Measurements from ENCODE around the gene HLCS. TPM values are rescaled to one million over a fixed set of nuclear protein-coding genes. Genes with fewer than 3 reads are reported as not detected.

Gene HLCS
- total and polyA plus RNA-seq, 4 donors: 12.5 to 28.8 (median 15.7) TPM

DNA sequence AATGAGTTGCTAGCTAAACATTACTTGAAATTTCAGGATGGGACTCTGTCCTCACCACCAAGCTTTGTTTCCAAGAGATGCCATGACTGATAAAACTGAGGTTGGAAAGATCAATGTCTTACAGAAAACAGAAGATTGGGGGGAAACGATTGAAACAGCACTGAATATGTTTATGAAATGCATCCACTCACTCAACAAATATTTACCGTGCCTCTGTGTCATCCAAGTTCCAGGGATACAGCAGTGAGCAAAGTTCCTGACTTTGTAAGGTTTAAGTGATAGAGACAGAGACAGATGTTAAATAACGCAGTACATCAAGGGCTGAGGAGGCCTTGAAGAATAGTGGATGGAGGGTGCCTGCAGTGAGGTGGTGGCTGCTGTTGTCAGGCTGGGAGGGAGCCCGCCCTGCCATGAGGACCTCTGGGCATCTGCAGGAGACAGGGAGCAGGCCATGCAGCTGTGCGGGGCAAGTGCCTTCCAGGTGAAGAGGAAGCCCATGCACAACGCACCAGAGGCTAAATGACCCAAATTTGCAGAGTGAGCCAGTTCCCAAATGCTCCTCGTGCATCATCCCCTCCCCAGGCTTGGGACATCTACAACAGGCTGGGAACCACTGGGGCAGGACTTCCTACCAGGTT, 108.0 kb downstream of the HLCS start:
- no peak for DNase-seq (ENCODE audit: low read depth in 4 of 6, low spot score in 6 of 6)
- H3K9me3 ChIP-seq (ENCODE audit: control insufficient read depth, insufficient read depth, low read length): no peaks in the 10 kb centered on the region
- peaks cover 2% of the 10 kb centered on the region for H3K36me3 ChIP-seq (ENCODE audit: control insufficient read depth, insufficient read depth, low read length)
- H3K4me1 ChIP-seq (ENCODE audit: control insufficient read depth, insufficient read depth, low read length): no peaks in the 10 kb centered on the region
- 87% methylated on average over 5 of the region's 7 CpGs for WGBS (ENCODE audit: insufficient coverage)
- H3K4me3 ChIP-seq (ENCODE audit: low read depth, low read length): no peak overlapping the region
- H3K27me3 ChIP-seq (ENCODE audit: control insufficient read depth, insufficient read depth, low read length): no peaks in the 10 kb centered on the region
- H3K27ac ChIP-seq (ENCODE audit: low read depth, low read length): no peak overlapping the region

DNA sequence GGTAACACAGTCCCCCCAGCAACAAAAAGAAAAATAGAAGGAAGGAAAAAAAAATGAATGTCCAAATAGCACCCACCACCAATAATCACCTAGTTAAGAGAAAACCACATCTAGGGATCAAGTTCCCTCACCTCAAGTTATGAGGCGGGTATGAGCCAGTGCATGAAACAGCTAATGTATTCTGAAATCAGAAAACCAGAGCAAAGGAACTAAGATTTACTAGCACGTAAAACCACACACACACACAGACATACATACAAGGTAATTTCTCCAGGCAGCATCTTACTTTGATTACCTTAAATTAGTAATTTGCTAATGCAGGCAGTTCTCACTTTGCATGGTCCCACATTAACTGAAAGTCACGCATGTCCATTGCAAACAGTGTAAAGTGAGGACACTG, 109.8 kb downstream of the HLCS start:
- Histone ChIP-seq H3K4me1 (ENCODE audit: control insufficient read depth, insufficient read depth, low read length) (peaks cover 6% of the 10 kb centered on the region), H3K27ac (ENCODE audit: low read depth, low read length) (no peak overlapping the region), H3K27me3 (ENCODE audit: control insufficient read depth, insufficient read depth, low read length) (no peaks in the 10 kb centered on the region), H3K36me3 (ENCODE audit: control insufficient read depth, insufficient read depth, low read length) (peaks cover 2% of the 10 kb centered on the region), H3K9me3 (ENCODE audit: control insufficient read depth, insufficient read depth, low read length) (no peaks in the 10 kb centered on the region), H3K4me3 (ENCODE audit: low read depth, low read length) (no peak overlapping the region)
- no CpG with 5 or more reads among the region's 3 CpGs for WGBS (ENCODE audit: insufficient coverage)
- DNase-seq (ENCODE audit: low read depth in 4 of 6, low spot score in 6 of 6): no peak

DNA sequence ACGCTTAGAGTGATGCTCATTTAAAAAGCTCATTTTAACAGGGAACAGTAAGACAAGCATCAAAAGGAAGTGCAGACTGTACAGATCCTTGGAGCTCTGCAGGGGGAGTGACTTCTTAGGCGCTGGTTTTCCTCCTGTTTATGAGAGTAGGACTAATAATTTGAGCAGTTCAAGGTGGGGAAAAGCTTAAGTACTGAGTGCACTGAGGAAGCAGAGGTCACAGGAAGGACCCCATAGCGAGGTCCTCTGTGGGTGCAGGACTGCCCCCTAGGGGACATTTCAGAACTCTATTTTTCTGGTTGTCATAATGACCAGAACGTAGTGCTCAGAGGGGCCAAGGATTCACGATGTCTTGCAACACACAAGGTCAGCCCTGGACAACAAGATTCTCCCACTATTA, 112.1 kb downstream of the HLCS start:
- WGBS (ENCODE audit: insufficient coverage): 41% methylated on average over 5 of the region's 5 CpGs
- peaks cover 14% of the 10 kb centered on the region for H3K4me1 ChIP-seq (ENCODE audit: control insufficient read depth, insufficient read depth, low read length)
- H3K27me3 ChIP-seq (ENCODE audit: control insufficient read depth, insufficient read depth, low read length): no peaks in the 10 kb centered on the region
- H3K27ac ChIP-seq (ENCODE audit: low read depth, low read length): no peak overlapping the region
- H3K4me3 ChIP-seq (ENCODE audit: low read depth, low read length): no peak overlapping the region
- peaks cover 2% of the 10 kb centered on the region for H3K36me3 ChIP-seq (ENCODE audit: control insufficient read depth, insufficient read depth, low read length)
- peak in 1 of 6 donors; percentile 49 for DNase-seq (ENCODE audit: low read depth in 4 of 6, low spot score in 6 of 6)
- no peaks in the 10 kb centered on the region for H3K9me3 ChIP-seq (ENCODE audit: control insufficient read depth, insufficient read depth, low read length)

DNA sequence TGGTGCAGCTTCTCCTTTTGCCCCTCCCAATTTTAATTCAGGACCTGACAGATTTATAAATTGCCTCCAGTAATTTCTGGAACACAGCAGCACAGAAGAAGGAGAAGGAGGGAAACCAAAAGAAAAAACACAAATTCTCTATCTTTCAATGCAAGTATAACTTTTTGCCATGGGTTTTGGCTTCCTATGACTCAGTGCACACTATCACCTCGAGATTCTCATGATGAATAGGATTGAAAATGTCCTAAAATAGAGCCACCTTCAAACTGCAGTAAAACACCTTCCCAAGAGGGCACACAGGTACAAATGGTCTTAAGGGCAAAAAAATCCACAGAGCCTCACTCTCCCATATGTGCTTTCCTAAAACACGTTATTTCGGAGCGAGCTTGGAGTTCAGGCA, 113.6 kb downstream of the HLCS start:
- H3K4me3 ChIP-seq (ENCODE audit: low read depth, low read length): no peak overlapping the region
- H3K9me3 ChIP-seq (ENCODE audit: control insufficient read depth, insufficient read depth, low read length): no peaks in the 10 kb centered on the region
- peaks cover 17% of the 10 kb centered on the region for H3K4me1 ChIP-seq (ENCODE audit: control insufficient read depth, insufficient read depth, low read length)
- H3K27me3 ChIP-seq (ENCODE audit: control insufficient read depth, insufficient read depth, low read length): no peaks in the 10 kb centered on the region
- WGBS (ENCODE audit: insufficient coverage): no CpG with 5 or more reads among the region's 4 CpGs
- no peak overlapping the region for H3K27ac ChIP-seq (ENCODE audit: low read depth, low read length)
- DNase-seq (ENCODE audit: low read depth in 4 of 6, low spot score in 6 of 6): no peak
- H3K36me3 ChIP-seq (ENCODE audit: control insufficient read depth, insufficient read depth, low read length): no peaks in the 10 kb centered on the region

DNA sequence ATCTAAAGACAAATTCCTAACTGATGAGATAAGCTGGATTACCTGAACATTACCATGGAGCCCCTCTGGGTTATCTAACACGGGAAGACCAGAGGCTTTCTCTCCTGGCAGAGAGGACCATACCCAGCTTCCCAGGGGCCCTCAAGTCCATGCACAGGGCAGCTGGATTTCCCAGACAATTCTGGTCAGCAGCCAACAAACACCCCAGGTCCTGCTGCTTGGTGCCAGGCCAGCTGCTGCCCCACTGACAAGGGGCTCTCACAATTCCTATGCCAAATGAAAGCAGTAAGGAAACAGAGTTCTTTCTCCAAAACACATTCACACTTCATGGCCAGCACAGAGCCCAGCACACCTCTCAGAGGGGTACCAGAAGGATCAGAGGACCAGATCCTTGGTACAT, 114.2 kb downstream of the HLCS start:
- WGBS (ENCODE audit: insufficient coverage): 18% methylated on average over 1 of the region's 1 CpG
- H3K27ac ChIP-seq (ENCODE audit: low read depth, low read length): no peak overlapping the region
- no peaks in the 10 kb centered on the region for H3K36me3 ChIP-seq (ENCODE audit: control insufficient read depth, insufficient read depth, low read length)
- H3K9me3 ChIP-seq (ENCODE audit: control insufficient read depth, insufficient read depth, low read length): no peaks in the 10 kb centered on the region
- no peaks in the 10 kb centered on the region for H3K27me3 ChIP-seq (ENCODE audit: control insufficient read depth, insufficient read depth, low read length)
- DNase-seq (ENCODE audit: low read depth in 4 of 6, low spot score in 6 of 6): peak in 1 of 6 donors; percentile 40
- peaks cover 17% of the 10 kb centered on the region for H3K4me1 ChIP-seq (ENCODE audit: control insufficient read depth, insufficient read depth, low read length)
- H3K4me3 ChIP-seq (ENCODE audit: low read depth, low read length): no peak overlapping the region

DNA sequence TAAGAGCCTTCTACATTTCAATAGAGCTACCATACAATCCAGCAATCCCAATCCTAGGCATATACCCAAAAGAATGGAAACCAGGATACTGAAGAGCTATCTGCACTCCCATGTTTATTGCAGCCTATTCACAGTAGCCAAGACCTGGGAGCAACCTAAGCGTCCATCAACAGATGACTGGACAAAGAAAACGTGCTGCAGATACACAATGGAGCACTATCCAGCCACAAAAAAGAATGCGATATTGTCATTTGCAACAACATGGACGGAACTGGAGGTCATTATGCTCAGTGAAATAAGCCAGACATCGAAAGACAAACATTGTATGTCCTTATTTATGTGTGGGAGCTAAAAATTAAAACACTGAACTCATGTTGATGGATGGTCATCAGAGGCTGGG, 115.3 kb downstream of the HLCS start:
- Histone ChIP-seq H3K27me3 (ENCODE audit: control insufficient read depth, insufficient read depth, low read length) (no peaks in the 10 kb centered on the region), H3K36me3 (ENCODE audit: control insufficient read depth, insufficient read depth, low read length) (no peaks in the 10 kb centered on the region), H3K4me1 (ENCODE audit: control insufficient read depth, insufficient read depth, low read length) (peaks cover 17% of the 10 kb centered on the region), H3K27ac (ENCODE audit: low read depth, low read length) (no peak overlapping the region), H3K4me3 (ENCODE audit: low read depth, low read length) (no peak overlapping the region), H3K9me3 (ENCODE audit: control insufficient read depth, insufficient read depth, low read length) (no peaks in the 10 kb centered on the region)
- no peak for DNase-seq (ENCODE audit: low read depth in 4 of 6, low spot score in 6 of 6)
- 81% methylated on average over 5 of the region's 5 CpGs for WGBS (ENCODE audit: insufficient coverage)

DNA sequence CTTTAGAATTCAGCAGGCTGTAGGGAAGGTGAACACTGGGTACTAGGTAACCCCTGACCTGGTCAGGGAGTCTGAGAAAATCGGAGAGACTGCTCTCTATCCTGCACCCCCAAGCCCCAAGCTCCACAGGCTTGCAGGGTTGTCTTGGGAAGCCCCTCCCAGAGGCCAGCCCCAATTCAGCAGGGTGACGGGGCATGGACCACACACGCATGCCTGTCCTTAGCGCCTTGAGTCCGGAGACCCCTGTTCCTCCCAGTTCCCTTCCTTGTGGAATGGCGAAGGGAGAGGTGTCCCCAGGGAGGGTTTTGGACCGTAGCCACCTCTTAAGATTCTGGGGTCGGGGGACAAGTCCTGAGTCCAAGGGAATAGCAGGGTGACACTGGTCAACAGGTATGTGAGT, 116.1 kb downstream of the HLCS start:
- H3K27ac ChIP-seq (ENCODE audit: low read depth, low read length): no peak overlapping the region
- no peak overlapping the region for H3K4me3 ChIP-seq (ENCODE audit: low read depth, low read length)
- H3K4me1 ChIP-seq (ENCODE audit: control insufficient read depth, insufficient read depth, low read length): peaks cover 17% of the 10 kb centered on the region
- no peaks in the 10 kb centered on the region for H3K9me3 ChIP-seq (ENCODE audit: control insufficient read depth, insufficient read depth, low read length)
- no peaks in the 10 kb centered on the region for H3K36me3 ChIP-seq (ENCODE audit: control insufficient read depth, insufficient read depth, low read length)
- DNase-seq (ENCODE audit: low read depth in 4 of 6, low spot score in 6 of 6): no peak
- 97% methylated on average over 4 of the region's 8 CpGs for WGBS (ENCODE audit: insufficient coverage)
- H3K27me3 ChIP-seq (ENCODE audit: control insufficient read depth, insufficient read depth, low read length): no peaks in the 10 kb centered on the region

DNA sequence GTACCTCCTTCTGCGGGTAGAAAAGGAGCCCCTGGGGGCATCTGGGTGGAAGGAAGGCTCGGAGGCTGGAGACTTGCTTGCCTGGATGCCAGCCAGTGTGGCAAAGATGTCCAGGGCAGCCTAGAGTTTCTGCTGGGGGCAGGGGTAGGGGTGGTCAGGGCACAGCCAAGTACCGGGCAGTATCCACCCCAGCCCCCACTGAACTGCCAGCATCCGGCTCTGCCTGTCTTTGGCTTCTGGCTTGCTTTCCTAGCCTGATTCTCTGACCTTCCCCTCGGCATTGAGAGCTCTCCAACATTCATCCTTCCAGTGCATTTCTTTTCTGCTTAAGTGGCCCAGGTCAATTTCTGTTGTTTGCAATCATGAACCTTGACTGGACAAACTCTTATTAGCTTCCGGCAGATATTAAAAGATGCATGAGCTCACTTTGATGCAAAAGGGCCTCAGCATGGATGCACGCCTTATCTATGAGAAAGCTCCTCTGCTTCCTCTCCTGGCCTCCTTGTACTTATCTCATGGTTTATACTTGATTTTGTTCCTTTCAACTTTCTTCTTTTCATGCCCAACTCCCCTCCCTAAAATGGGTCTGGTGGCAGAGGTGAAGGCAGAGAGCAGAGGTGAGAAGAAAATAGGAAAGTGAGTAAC, 116.9 kb downstream of the HLCS start:
- Histone ChIP-seq H3K27ac (ENCODE audit: low read depth, low read length) (no peak overlapping the region), H3K27me3 (ENCODE audit: control insufficient read depth, insufficient read depth, low read length) (no peaks in the 10 kb centered on the region), H3K4me1 (ENCODE audit: control insufficient read depth, insufficient read depth, low read length) (peaks cover 19% of the 10 kb centered on the region), H3K4me3 (ENCODE audit: low read depth, low read length) (no peak overlapping the region), H3K36me3 (ENCODE audit: control insufficient read depth, insufficient read depth, low read length) (no peaks in the 10 kb centered on the region), H3K9me3 (ENCODE audit: control insufficient read depth, insufficient read depth, low read length) (no peaks in the 10 kb centered on the region)
- WGBS (ENCODE audit: insufficient coverage): 47% methylated on average over 6 of the region's 7 CpGs
- DNase-seq (ENCODE audit: low read depth in 4 of 6, low spot score in 6 of 6): peak in 1 of 6 donors; percentile 24

DNA sequence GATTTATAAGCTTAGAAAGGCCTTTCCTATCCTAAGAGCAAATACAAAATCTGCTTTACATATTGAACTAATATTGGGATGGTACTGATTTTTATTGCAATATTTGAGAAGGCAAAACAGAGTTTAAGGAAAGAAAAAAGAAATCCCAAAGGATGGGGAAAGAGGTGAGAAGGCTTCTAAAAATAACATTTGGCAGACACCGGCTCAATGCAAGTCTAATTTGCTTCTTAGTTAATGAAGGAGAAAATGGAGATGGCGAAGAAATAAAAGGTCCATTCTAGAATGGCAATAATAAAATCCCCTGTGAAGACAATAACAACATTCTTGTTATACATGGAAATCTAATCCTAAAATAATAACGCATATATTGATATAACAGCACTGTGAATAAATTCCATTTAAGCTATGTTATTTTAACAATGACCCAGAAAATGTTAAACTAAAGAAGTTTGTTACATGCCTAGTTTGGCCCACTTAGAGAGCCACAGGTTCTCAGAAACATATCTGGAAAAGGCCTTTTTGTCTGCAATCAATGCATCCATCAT, 117.7 kb downstream of the HLCS start:
- H3K9me3 ChIP-seq (ENCODE audit: control insufficient read depth, insufficient read depth, low read length): no peaks in the 10 kb centered on the region
- no peak overlapping the region for H3K27ac ChIP-seq (ENCODE audit: low read depth, low read length)
- H3K36me3 ChIP-seq (ENCODE audit: control insufficient read depth, insufficient read depth, low read length): no peaks in the 10 kb centered on the region
- WGBS (ENCODE audit: insufficient coverage): no CpG with 5 or more reads among the region's 3 CpGs
- DNase-seq (ENCODE audit: low read depth in 4 of 6, low spot score in 6 of 6): peak in 2 of 6 donors; percentile 37 to 52
- peaks cover 19% of the 10 kb centered on the region for H3K4me1 ChIP-seq (ENCODE audit: control insufficient read depth, insufficient read depth, low read length)
- no peak overlapping the region for H3K4me3 ChIP-seq (ENCODE audit: low read depth, low read length)
- no peaks in the 10 kb centered on the region for H3K27me3 ChIP-seq (ENCODE audit: control insufficient read depth, insufficient read depth, low read length)

DNA sequence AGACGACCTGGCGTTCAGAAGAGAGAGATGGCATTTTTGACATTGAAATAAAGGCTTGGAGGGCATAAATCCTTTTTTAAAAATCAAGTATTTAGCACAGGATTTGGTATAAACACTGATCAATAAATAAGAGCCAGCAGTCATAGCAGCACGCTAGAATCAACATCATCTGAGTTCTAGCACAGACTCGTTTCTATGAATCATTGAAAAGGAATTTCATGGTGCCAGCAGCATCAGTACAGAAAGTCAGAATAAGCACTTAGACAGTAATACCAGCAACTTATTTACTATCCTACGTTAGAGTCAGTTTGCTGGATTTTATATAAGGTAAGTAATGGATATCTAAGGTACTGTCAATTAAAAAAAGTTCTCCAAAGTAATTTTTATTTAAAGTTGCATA, 119.3 kb downstream of the HLCS start:
- no CpG with 5 or more reads among the region's 5 CpGs for WGBS (ENCODE audit: insufficient coverage)
- H3K27me3 ChIP-seq (ENCODE audit: control insufficient read depth, insufficient read depth, low read length): no peaks in the 10 kb centered on the region
- no peaks in the 10 kb centered on the region for H3K36me3 ChIP-seq (ENCODE audit: control insufficient read depth, insufficient read depth, low read length)
- H3K4me1 ChIP-seq (ENCODE audit: control insufficient read depth, insufficient read depth, low read length): peaks cover 14% of the 10 kb centered on the region
- H3K4me3 ChIP-seq (ENCODE audit: low read depth, low read length): no peak overlapping the region
- H3K9me3 ChIP-seq (ENCODE audit: control insufficient read depth, insufficient read depth, low read length): no peaks in the 10 kb centered on the region
- H3K27ac ChIP-seq (ENCODE audit: low read depth, low read length): no peak overlapping the region
- no peak for DNase-seq (ENCODE audit: low read depth in 4 of 6, low spot score in 6 of 6)

All from spinal cord (tissue), 10 donors.